H1 (cell line): ENCODE data around the gene FOXF1. TPM values are rescaled to one million over a fixed set of nuclear protein-coding genes. Genes with fewer than 3 reads are reported as not detected.

Experiments
- CTCF ChIA-PET: fragments of 300-600 bp; sonication (Branson Sonifier 250); formaldehyde crosslinking; loops from one replicate; lab custom pipeline; 2021; ENCODE audit not compliant: partially characterized antibody; lab: Charles Lee
- POLR2A ChIA-PET: fragments of 300-600 bp; sonication (Branson Sonifier 250); formaldehyde crosslinking; loops from one replicate; lab custom pipeline; 2021; ENCODE audit warnings: inconsistent platforms; ENCODE audit not compliant: partially characterized antibody; lab: Charles Lee
- DNase-seq, 2 experiments: peaks; one replicate each; pipeline versions ENCODE4 v3.0.0 to v3.0.0-alpha.2; 2010 to 2022; ENCODE audit warnings: low spot score in 2 of 2, low read depth in 1 of 2, mixed read lengths in 1 of 2
- FAIRE-seq: peaks from 2 replicates; lab custom pipeline; 2011; peaks lifted over from hg19 to GRCh38; lab: Jason Lieb, UNC
- H2AFZ ChIP-seq: 2 replicates; pipeline ENCODE4 v1.8.1; 2012; ENCODE audit warnings: low read length, inconsistent platforms
- H2AK5ac ChIP-seq: 2 replicates; pipeline ENCODE4 v1.6.1; 2013; ENCODE audit warnings: low read depth, low read length
- H2BK120ac ChIP-seq: replicated peaks from 2 replicates; pipeline ENCODE3; 2013; ENCODE audit warnings: low read depth, low read length, inconsistent platforms
- H2BK12ac ChIP-seq: 2 replicates; pipeline ENCODE4 v1.6.1; 2013; ENCODE audit warnings: low read depth, low read length
- H2BK15ac ChIP-seq: 2 replicates; pipeline ENCODE4 v1.6.1; 2013; ENCODE audit warnings: low read length
- H2BK20ac ChIP-seq: 2 replicates; pipeline ENCODE4 v1.6.1; 2013; ENCODE audit warnings: low read length
- H2BK5ac ChIP-seq: 2 replicates; pipeline ENCODE4 v1.6.1; 2013; ENCODE audit warnings: low read depth, low read length
- H3K14ac ChIP-seq: 2 replicates; pipeline ENCODE4 v1.6.1; 2013; ENCODE audit warnings: inconsistent platforms; ENCODE audit not compliant: insufficient read length
- H3K18ac ChIP-seq: 2 replicates; pipeline ENCODE4 v1.6.1; 2013; ENCODE audit warnings: low read length; ENCODE audit errors: extremely low read depth
- H3K23ac ChIP-seq: 2 replicates; pipeline ENCODE4 v1.6.1; 2013; ENCODE audit warnings: inconsistent platforms; ENCODE audit not compliant: insufficient read length
- H3K23me2 ChIP-seq: 2 replicates; pipeline ENCODE4 v1.6.1; 2013; ENCODE audit warnings: low read depth, low read length
- H3K27ac ChIP-seq: 2 replicates; pipeline ENCODE4 v1.6.1; 2011; ENCODE audit warnings: low read depth, low read length, inconsistent platforms
- H3K27me3 ChIP-seq, 4 experiments: replicated peaks in 1 of 4; 1 replicate in 1 of 4; 2 replicates in 3 of 4; pipeline versions ENCODE4 v1.6.1 to v1.8.1; 2011 to 2013; ENCODE audit warnings: low read length in 3 of 4, mild to moderate bottlenecking in 3 of 4, inconsistent platforms in 2 of 4, mixed read lengths in 2 of 4, moderate library complexity in 1 of 4; ENCODE audit not compliant: control insufficient read depth in 3 of 4, insufficient read depth in 3 of 4; ENCODE audit errors: extremely low read depth in 1 of 4
- H3K36me3 ChIP-seq, 4 experiments: 2 replicates each; pipeline versions ENCODE4 v1.6.1 to v1.8.1; 2011 to 2013; ENCODE audit warnings: mild to moderate bottlenecking in 4 of 4, low read length in 3 of 4, moderate library complexity in 2 of 4, control low read depth in 1 of 4, inconsistent platforms in 1 of 4; ENCODE audit not compliant: insufficient read depth in 4 of 4, control insufficient read depth in 2 of 4
- H3K4ac ChIP-seq: replicated peaks from 2 replicates; pipeline ENCODE3; 2013; ENCODE audit warnings: low read length, low read depth, mixed read lengths, inconsistent platforms; ENCODE audit not compliant: insufficient read length
- H3K4me1 ChIP-seq, 4 experiments: replicated peaks in 1 of 4; 1 replicate in 1 of 4; 2 replicates in 3 of 4; pipeline versions ENCODE4 v1.6.1 to v1.8.1; 2011 to 2013; ENCODE audit warnings: low read length in 3 of 4, inconsistent platforms in 2 of 4, mixed read lengths in 1 of 4; ENCODE audit not compliant: insufficient read depth in 4 of 4, control insufficient read depth in 3 of 4
- H3K4me2 ChIP-seq, 2 experiments: 2 replicates each; pipeline versions ENCODE4 v1.6.1 to v1.8.1; 2011 to 2013; ENCODE audit warnings: low read depth in 2 of 2, low read length in 2 of 2, control low read depth in 1 of 2, inconsistent platforms in 1 of 2, mild to moderate bottlenecking in 1 of 2; ENCODE audit not compliant: insufficient read depth in 1 of 2
- H3K4me3 ChIP-seq, 4 experiments: fragments of 200-600, 300-600 bp in 1 of 4; sonication (generic), shearing (Covaris generic), sonication (Bioruptor Twin) in 1 of 4; 2 replicates each; pipeline versions ENCODE4 v1.5.1 to v1.8.1; 2011 to 2016; ENCODE audit warnings: low read length in 4 of 4, low read depth in 3 of 4, control low read depth in 2 of 4, inconsistent platforms in 2 of 4, mild to moderate bottlenecking in 2 of 4, mixed read lengths in 1 of 4, moderate library complexity in 1 of 4; ENCODE audit not compliant: insufficient read depth in 2 of 4; ENCODE audit errors: extremely low read depth in 1 of 4
- H3K56ac ChIP-seq: replicated peaks from 2 replicates; pipeline ENCODE3; 2013; ENCODE audit warnings: low read depth, mild to moderate bottlenecking, mixed read lengths, low read length, inconsistent platforms; ENCODE audit not compliant: insufficient read length
- H3K79me1 ChIP-seq: 2 replicates; pipeline ENCODE4 v1.6.1; 2013; ENCODE audit warnings: low read depth, low read length, control low read depth
- H3K79me2 ChIP-seq, 2 experiments: 2 replicates each; pipeline versions ENCODE4 v1.6.1 to v1.8.1; 2012 to 2013; ENCODE audit warnings: low read length in 2 of 2, mild to moderate bottlenecking in 2 of 2, inconsistent platforms in 1 of 2; ENCODE audit not compliant: insufficient read depth in 2 of 2, control insufficient read depth in 1 of 2
- H3K9ac ChIP-seq, 4 experiments: replicated peaks in 1 of 4; 1 replicate in 1 of 4; 2 replicates in 3 of 4; pipeline versions ENCODE4 v1.6.1 to v1.8.1; 2011 to 2013; ENCODE audit warnings: low read depth in 3 of 4, low read length in 3 of 4, control low read depth in 2 of 4, mild to moderate bottlenecking in 2 of 4, moderate library complexity in 2 of 4, inconsistent platforms in 1 of 4; ENCODE audit errors: extremely low read depth in 1 of 4
- H3K9me3 ChIP-seq, 2 experiments: 2 replicates each; pipeline versions ENCODE4 v1.6.1 to v1.8.1; 2012 to 2013; ENCODE audit warnings: mild to moderate bottlenecking in 2 of 2, moderate library complexity in 2 of 2, control low read depth in 1 of 2, inconsistent platforms in 1 of 2, low read depth in 1 of 2, low read length in 1 of 2, mixed read lengths in 1 of 2; ENCODE audit not compliant: insufficient read depth in 2 of 2
- H4K20me1 ChIP-seq, 2 experiments: replicated peaks in 1 of 2; 2 replicates each; pipeline versions ENCODE3 to v1.8.1; 2011 to 2013; ENCODE audit warnings: inconsistent platforms in 2 of 2, low read length in 2 of 2, mild to moderate bottlenecking in 1 of 2; ENCODE audit not compliant: insufficient read depth in 2 of 2, control insufficient read depth in 1 of 2
- H4K5ac ChIP-seq: 2 replicates; pipeline ENCODE4 v1.6.1; 2013; ENCODE audit warnings: low read length, low read depth, mixed read lengths, inconsistent platforms; ENCODE audit not compliant: insufficient read length
- H4K8ac ChIP-seq: 2 replicates; pipeline ENCODE4 v1.8.0; 2013; ENCODE audit warnings: mild to moderate bottlenecking, moderate library complexity, low read length, inconsistent platforms; ENCODE audit not compliant: insufficient read depth; ENCODE audit errors: extremely low read depth
- H4K91ac ChIP-seq: replicated peaks from 2 replicates; pipeline ENCODE3; 2013; ENCODE audit warnings: low read length, mixed read lengths, inconsistent platforms; ENCODE audit not compliant: insufficient read length
- BCL11A ChIP-seq, 2 experiments: IDR thresholded peaks; one replicate each; pipeline ENCODE4 v1.6.1; 2011; ENCODE audit warnings: low read depth in 2 of 2, low read length in 2 of 2, mild to moderate bottlenecking in 2 of 2
- CTCF ChIP-seq, 3 experiments: IDR thresholded peaks; 1 replicate in 2 of 3; 2 replicates in 1 of 3; pipeline versions ENCODE4 v1.5.1 to v1.6.1; 2011; ENCODE audit warnings: low read length in 3 of 3, mild to moderate bottlenecking in 3 of 3, inconsistent platforms in 2 of 3, low read depth in 1 of 3, moderate library complexity in 1 of 3; ENCODE audit not compliant: insufficient read depth in 1 of 3; ENCODE audit errors: control extremely low read depth in 1 of 3
- KDM1A ChIP-seq: fragments of 200-600, 300-600 bp; sonication (generic); IDR thresholded peaks from 2 replicates; pipeline ENCODE4 v1.7.1; 2016; ENCODE audit warnings: mild to moderate bottlenecking, low read length, borderline replicate concordance
- RAD21 ChIP-seq, 2 experiments: IDR thresholded peaks in 1 of 2; conservative IDR thresholded peaks in 1 of 2; 2 replicates each; pipeline ENCODE4 v1.6.1; 2011; ENCODE audit warnings: low read depth in 2 of 2, low read length in 2 of 2, improper control_type of control experiment in 1 of 2, inconsistent platforms in 1 of 2, mild to moderate bottlenecking in 1 of 2, moderate library complexity in 1 of 2
- RBBP5 ChIP-seq: IDR thresholded peaks from 2 replicates; pipeline ENCODE4 v1.7.1; 2012; ENCODE audit warnings: low read depth, mild to moderate bottlenecking, inconsistent platforms, low read length, moderate library complexity, borderline replicate concordance
- SIN3A ChIP-seq, 2 experiments: IDR thresholded peaks in 1 of 2; conservative IDR thresholded peaks in 1 of 2; 2 replicates each; pipeline ENCODE4 v1.6.1; 2011 to 2012; ENCODE audit warnings: low read length in 2 of 2, improper control_type of control experiment in 1 of 2, low read depth in 1 of 2, mild to moderate bottlenecking in 1 of 2
- SP2 ChIP-seq: IDR thresholded peaks from 2 replicates; pipeline ENCODE4 v1.6.1; 2012; ENCODE audit warnings: mild to moderate bottlenecking, low read length, inconsistent platforms
- TCF12 ChIP-seq: IDR thresholded peaks from 2 replicates; pipeline ENCODE4 v1.6.1; 2011; ENCODE audit warnings: low read depth, mild to moderate bottlenecking, low read length
- WGBS, 2 experiments: shearing (Covaris generic) in 1 of 2; methylation state at CpG; one replicate each; pipeline versions ENCODE4 v1.1.6 to v1.1.7; 2013 to 2015; ENCODE audit warnings: low lambda C conversion rate in 2 of 2, mixed read lengths in 2 of 2, inconsistent platforms in 1 of 2, low coverage in 1 of 2, missing lambda C conversion rate in 1 of 2; ENCODE audit not compliant: insufficient replicate concordance in 2 of 2, insufficient coverage in 1 of 2, insufficient read length in 1 of 2; ENCODE audit errors: extremely low coverage in 1 of 2, missing lambda C conversion rate in 1 of 2; 5-methylcytosine and 5-hydroxymethylcytosine counted together
- polyA plus RNA-seq, 7 experiments: library from polyadenylated mRNA; depleted of rRNA in 3 of 7; stranded (reverse) in 5 of 7; unstranded in 2 of 7; fragments of >200 nt in 5 of 7; fragments of 200-250 nt in 2 of 7; gene quantifications; 1 replicate in 5 of 7; 2 replicates in 1 of 7; 4 replicates in 1 of 7; pipeline versions ENCODE4 v1.2.1 to v1.2.3, GENCODE V29; 2011 to 2013; ENCODE audit warnings: missing spikeins in 2 of 7, mixed read lengths in 2 of 7
- total RNA-seq: library from RNA; stranded (reverse); fragmentation: NEBNext Ultra II Directional; extraction: Animal tissue kit (Norgen Biotek cat#: 25700); gene quantifications from 2 replicates; pipeline ENCODE4 v1.2.1, GENCODE V29; 2021

Gene FOXF1
- total and polyA plus RNA-seq, 2 of the 8 experiments (the other 6 are each of a cell fraction or from before 2014, with no cell fraction given) = 0.02 TPM; not detected in 1

- 87% methylated on average over 3 of the region's 3 CpGs; no CpG with 5 or more reads in 1 of the 2 experiments for WGBS, 2 experiments
- Histone ChIP-seq H3K18ac (no peak overlapping the region), H4K20me1 (no peaks in the 10 kb centered on the region), H3K79me2 (no peaks in the 10 kb centered on the region), H4K5ac (no peak overlapping the region), H3K14ac (no peak overlapping the region), H2BK20ac (no peak overlapping the region), H3K4me2 (no peak overlapping the region), H4K8ac (no peak overlapping the region; the same call in 1 of the 2 replicates), H2BK15ac (no peak overlapping the region), H3K56ac (no peak overlapping the region), H2BK12ac (no peak overlapping the region), H3K4ac (no peak overlapping the region), H3K9me3 (peaks cover 9 to 10% of the 10 kb centered on the region in 2 experiments), H3K4me1 (peaks cover 0 to 4% (median 0%) of the 10 kb centered on the region in 4 experiments; a peak in 1 of 7 replicates), H3K23ac (no peak overlapping the region), H2AFZ (no peak overlapping the region), H3K9ac (no peak overlapping the region), H3K27me3 (peaks cover 0 to 10% (median 3%) of the 10 kb centered on the region in 4 experiments; a peak in 2 of 7 replicates), H3K36me3 (no peaks in the 10 kb centered on the region), H4K91ac (no peak overlapping the region), H3K79me1 (no peaks in the 10 kb centered on the region), H3K4me3 (no peak overlapping the region), H2BK120ac (no peak overlapping the region), H2AK5ac (no peak overlapping the region), H3K27ac (no peak overlapping the region), H3K23me2 (peaks cover 3% of the 10 kb centered on the region; the same call in 1 of the 2 replicates), H2BK5ac (no peak overlapping the region)
- ChIA-PET POLR2A (no interaction called here), CTCF (interaction anchor here (1.2 to 2.5 kb wide), 2 partner anchors 229 to 433 kb away, joined by 8 to 9 read pairs; no protein-coding TSS in a partner anchor)
- no peak for DNase-seq
- FAIRE-seq = no peak
- TF ChIP-seq KDM1A (no peak), TCF12 (no peak), RBBP5 (no peak), SIN3A (conservative IDR thresholded peaks at IDR 0.05 in 1 of 2, IDR thresholded peaks at IDR 0.05 in 1 of 2; ENCODE audit: low read depth in 1 of 2, low read length in 2 of 2) (no peak), BCL11A (IDR thresholded peaks at IDR 0.05; ENCODE audit: low read depth in 2 of 2, low read length in 2 of 2) (no peak), CTCF (IDR thresholded peaks at IDR 0.05; ENCODE audit: control extremely low read depth in 1 of 3, insufficient read depth in 1 of 3, low read depth in 1 of 3, low read length in 3 of 3) (no peak), SP2 (no peak), RAD21 (IDR thresholded peaks at IDR 0.05 in 1 of 2, conservative IDR thresholded peaks at IDR 0.05 in 1 of 2; ENCODE audit: low read depth in 2 of 2, low read length in 2 of 2) (no peak)
Measured at GRCh38 chr16:86481607-86482006, 28.7 kb upstream of the FOXF1 start.
